Left ventricle myocardium inferior (tissue), 1 donor: Measurements from ENCODE around the gene CAPN5. TPM values are rescaled to one million over a fixed set of nuclear protein-coding genes. Genes with fewer than 3 reads are reported as not detected.

Experiments used
- DNase-seq: peaks from one replicate; pipeline ENCODE4 v3.0.0-alpha.2; 2020
- H3K27ac ChIP-seq: fragments of 200-600 bp; replicated peaks from 2 replicates; pipeline ENCODE4 v1.8.0; 2021
- H3K27me3 ChIP-seq: fragments of 200-600 bp; 2 replicates; pipeline ENCODE4 v1.8.0; 2021; ENCODE audit warnings: low read depth
- H3K36me3 ChIP-seq: fragments of 200-600 bp; 2 replicates; pipeline ENCODE4 v1.8.0; 2021
- H3K4me1 ChIP-seq: fragments of 200-600 bp; 2 replicates; pipeline ENCODE4 v1.8.0; 2021
- H3K4me3 ChIP-seq: fragments of 200-600 bp; 2 replicates; pipeline ENCODE4 v1.8.0; 2021; ENCODE audit warnings: mild to moderate bottlenecking, moderate library complexity
- H3K9me3 ChIP-seq: fragments of 200-600 bp; replicated peaks from 2 replicates; pipeline ENCODE4 v1.8.0; 2021
- CTCF ChIP-seq: fragments of 200-600 bp; IDR thresholded peaks from 2 replicates; pipeline ENCODE4 v1.8.0; 2021; ENCODE audit warnings: antibody characterized with exemption, mild to moderate bottlenecking, borderline replicate concordance
- intact Hi-C: fragments of 100-400 bp; cut with micrococcal nuclease; formaldehyde crosslinking; loops from one replicate; pipeline ENCODE4 v1.11.0; 2022
- total RNA-seq: library from RNA; stranded (reverse); fragmentation: NEBNext Ultra II Directional; extraction: Animal tissue kit (Norgen Biotek cat#: 25700); gene quantifications from one replicate; pipeline ENCODE4 v1.2.1, GENCODE V29; 2021
- donor health status: DM: no; HTN: yes; CAD: no; lungs with severe emphysema.

The CAPN5 gene
- total RNA-seq, 1 donor from 2014 or later = 2.3 TPM

DNA sequence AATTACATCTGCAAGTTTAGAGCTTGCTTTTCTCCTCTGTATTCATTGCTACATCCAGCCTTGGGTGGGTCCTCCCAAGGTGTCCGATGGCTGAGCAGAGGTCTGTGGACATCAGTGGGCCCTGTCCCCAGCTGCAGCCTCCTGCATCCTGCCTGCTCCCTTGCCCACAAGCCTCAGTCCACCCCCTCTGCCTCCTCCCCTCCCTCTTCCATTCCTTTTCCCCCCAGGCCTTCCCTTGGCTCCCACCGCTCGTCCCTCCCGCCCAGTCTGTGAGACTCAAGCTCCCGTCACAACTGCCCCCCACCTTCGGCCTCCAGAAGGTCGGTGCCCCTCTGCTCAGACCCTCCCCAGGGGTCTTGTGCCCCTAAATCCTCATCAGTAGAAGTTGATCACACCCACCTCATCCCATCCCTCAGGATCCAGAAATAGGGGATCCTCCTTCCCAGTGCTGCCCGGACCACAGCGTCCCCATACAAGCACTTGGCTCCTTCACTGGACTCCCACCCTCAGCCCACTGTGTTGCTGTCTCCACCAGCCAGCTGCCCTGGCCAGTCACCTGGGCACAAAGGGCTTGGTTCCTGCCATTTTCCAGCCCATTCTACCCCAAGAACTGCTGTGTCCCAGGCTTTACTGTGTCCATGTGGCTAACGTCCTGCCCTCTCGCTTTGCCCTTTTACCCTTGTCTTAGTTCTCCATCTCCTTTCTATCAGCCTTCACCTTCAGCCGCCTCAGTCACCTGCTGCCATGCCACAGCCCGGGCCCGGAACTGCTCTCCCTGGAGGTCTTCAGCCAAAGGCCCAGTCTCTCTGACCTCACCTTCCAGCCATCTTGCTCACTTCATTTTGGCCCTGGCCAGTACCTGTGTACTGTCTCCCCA, 33.6 kb downstream of the CAPN5 start:
- TF ChIP-seq CTCF = no peak
- no peak overlapping the region for H3K27ac ChIP-seq
- no peak overlapping the region for H3K4me3 ChIP-seq
- no peaks in the 10 kb centered on the region for H3K27me3 ChIP-seq
- no peaks in the 10 kb centered on the region for H3K36me3 ChIP-seq
- no peaks in the 10 kb centered on the region for H3K9me3 ChIP-seq
- no peaks in the 10 kb centered on the region for H3K4me1 ChIP-seq
- peak; percentile 9 for DNase-seq
- intact Hi-C loops = no loop called here

DNA sequence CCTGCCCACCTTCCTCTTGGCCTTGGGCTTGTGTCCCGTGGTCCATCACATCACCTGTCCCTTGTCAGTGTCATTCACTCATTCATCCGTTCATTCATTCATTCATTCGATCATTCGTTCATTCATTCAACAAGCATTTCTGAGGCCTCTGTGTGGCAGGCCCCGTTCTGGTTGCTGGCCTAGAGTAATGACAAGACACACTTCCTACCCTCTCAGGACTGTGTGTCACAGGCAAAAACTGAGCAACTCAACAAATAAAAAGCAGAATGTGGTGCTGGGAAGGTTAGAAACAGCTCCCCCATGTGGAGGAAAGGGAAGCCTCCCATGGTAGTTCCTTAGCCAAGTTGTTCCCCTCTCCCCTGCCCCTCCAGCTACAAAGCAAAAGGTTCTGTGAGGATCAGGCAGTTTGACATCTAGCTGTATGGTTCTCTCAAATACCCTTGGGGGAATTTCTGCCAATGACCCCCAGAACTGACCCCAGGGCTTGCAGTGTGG, 34.3 kb downstream of the CAPN5 start:
- Histone ChIP-seq H3K9me3 (no peaks in the 10 kb centered on the region), H3K27ac (no peak overlapping the region), H3K36me3 (no peaks in the 10 kb centered on the region), H3K27me3 (no peaks in the 10 kb centered on the region), H3K4me1 (no peaks in the 10 kb centered on the region), H3K4me3 (no peak overlapping the region)
- intact Hi-C loops = no loop called here
- no peak for DNase-seq
- TF ChIP-seq CTCF = peak; percentile 26

- H3K4me1 ChIP-seq = no peaks in the 10 kb centered on the region
- H3K27ac ChIP-seq = no peak within 1 kb of the TSS
- TF ChIP-seq CTCF = no peak
- no peak for DNase-seq
- no peaks in the 10 kb centered on the region for H3K36me3 ChIP-seq
- intact Hi-C loops = no loop called here
- H3K27me3 ChIP-seq = no peaks in the 10 kb centered on the region
- H3K4me3 ChIP-seq = no peak within 1 kb of the TSS
- H3K9me3 ChIP-seq = no peaks in the 10 kb centered on the region
Measured at GRCh38 chr11:77102246-77103210, 35.8 kb downstream of the CAPN5 start, which contains the start of gene OMP. TSS of gene OMP (plus strand) at chr11:77102840. CDS start at chr11:77102840, 0 bp downstream.

DNA sequence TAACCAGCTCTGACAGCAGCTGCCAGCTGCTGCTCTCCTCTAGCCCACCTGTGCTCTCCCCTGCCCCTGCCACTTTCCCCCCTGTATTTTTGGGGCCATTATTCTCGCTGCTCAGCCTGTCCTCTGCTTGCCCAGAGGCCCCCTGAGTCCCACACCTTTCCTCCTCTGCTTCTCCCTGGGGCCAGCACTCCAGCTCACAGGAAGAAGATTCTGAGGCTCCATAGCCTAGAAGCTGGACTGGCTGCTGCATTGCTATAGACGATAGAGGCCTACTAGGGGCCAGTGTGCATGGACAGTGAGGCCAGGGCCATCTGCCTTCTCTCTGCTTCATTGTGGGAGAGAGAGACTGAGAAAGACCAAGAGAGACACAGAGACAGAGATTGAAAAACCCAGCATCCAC, 36.5 kb downstream of the CAPN5 start:
- Histone ChIP-seq H3K27me3 (no peaks in the 10 kb centered on the region), H3K4me1 (peaks cover 7% of the 10 kb centered on the region), H3K27ac (no peak overlapping the region), H3K9me3 (no peaks in the 10 kb centered on the region), H3K4me3 (no peak overlapping the region), H3K36me3 (no peaks in the 10 kb centered on the region)
- DNase-seq = no peak
- intact Hi-C loops = no loop called here
- TF ChIP-seq CTCF = no peak

GRCh38 chr11:77104727-77105126, 38.0 kb downstream of the CAPN5 start:
- DNase-seq = no peak
- peaks cover 12% of the 10 kb centered on the region for H3K4me1 ChIP-seq
- no peaks in the 10 kb centered on the region for H3K27me3 ChIP-seq
- no peaks in the 10 kb centered on the region for H3K9me3 ChIP-seq
- TF ChIP-seq CTCF = no peak
- H3K36me3 ChIP-seq = no peaks in the 10 kb centered on the region
- intact Hi-C loops = no loop called here
- no peak overlapping the region for H3K4me3 ChIP-seq
- H3K27ac ChIP-seq = no peak overlapping the region
